ENCODE results near the gene TFCP2L1.

DNA sequence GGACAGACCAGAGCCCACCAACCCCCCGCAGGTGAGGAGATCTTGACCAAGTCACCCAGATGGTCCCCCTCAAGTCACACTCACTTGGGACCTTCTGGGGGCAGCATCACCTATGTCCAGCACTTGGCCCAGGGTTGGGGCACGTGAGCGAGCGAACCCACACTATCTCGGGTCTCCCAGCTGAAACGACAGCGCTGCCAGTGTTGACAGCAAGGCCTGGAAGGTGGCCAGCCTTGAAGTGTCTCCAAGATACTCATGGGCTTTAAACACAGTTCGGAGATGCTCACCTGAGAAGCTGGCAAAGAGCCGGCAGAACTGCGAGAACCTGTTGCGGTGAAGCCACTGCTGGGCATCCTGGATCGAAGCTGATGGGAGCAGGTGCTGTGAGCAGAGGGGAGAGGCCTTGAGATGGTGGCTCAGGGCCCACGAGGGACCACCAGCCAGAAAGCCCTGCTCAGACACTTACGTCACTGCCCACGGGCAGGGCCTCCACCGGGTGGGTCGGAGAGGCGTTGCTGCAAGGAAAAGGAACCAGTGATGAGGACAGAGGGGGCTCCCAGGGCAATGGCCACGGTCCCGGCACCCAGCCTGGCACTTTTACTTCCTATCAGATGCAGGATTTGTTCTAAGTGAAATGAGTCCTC is 47.5 kb downstream of the TFCP2L1 start:
- TF ChIP-seq, protein P1, sequence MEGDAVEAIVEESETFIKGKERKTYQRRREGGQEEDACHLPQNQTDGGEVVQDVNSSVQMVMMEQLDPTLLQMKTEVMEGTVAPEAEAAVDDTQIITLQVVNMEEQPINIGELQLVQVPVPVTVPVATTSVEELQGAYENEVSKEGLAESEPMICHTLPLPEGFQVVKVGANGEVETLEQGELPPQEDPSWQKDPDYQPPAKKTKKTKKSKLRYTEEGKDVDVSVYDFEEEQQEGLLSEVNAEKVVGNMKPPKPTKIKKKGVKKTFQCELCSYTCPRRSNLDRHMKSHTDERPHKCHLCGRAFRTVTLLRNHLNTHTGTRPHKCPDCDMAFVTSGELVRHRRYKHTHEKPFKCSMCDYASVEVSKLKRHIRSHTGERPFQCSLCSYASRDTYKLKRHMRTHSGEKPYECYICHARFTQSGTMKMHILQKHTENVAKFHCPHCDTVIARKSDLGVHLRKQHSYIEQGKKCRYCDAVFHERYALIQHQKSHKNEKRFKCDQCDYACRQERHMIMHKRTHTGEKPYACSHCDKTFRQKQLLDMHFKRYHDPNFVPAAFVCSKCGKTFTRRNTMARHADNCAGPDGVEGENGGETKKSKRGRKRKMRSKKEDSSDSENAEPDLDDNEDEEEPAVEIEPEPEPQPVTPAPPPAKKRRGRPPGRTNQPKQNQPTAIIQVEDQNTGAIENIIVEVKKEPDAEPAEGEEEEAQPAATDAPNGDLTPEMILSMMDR (IDR thresholded peaks at IDR 0.05): no peak
- TF ChIP-seq EP300 (IDR thresholded peaks at IDR 0.05) (no peak), POLR2AphosphoS5 (IDR thresholded peaks at IDR 0.05) (no peak)

Measured in esophagus muscularis mucosa (tissue), 4 donors.